Hematopoietic multipotent progenitor cell (in vitro differentiated cells): ENCODE results near the gene LRP1B. TPM values are rescaled to one million over a fixed set of nuclear protein-coding genes. Genes with fewer than 3 reads are reported as not detected.

ENCODE experiments used
- DNase-seq, 3 donors: peaks; one replicate each; pipeline ENCODE4 v3.0.0-alpha.2; 2011 to 2015; ENCODE audit warnings: low read depth in 2 of 3, low spot score in 2 of 3
- total RNA-seq: library from RNA; depleted of rRNA; stranded (reverse); fragments of >200 nt; gene quantifications from one replicate; pipeline ENCODE4 v1.2.3, GENCODE V29; 2012

The LRP1B gene
- total RNA-seq, 1 donor = under 0.01 TPM

DNA sequence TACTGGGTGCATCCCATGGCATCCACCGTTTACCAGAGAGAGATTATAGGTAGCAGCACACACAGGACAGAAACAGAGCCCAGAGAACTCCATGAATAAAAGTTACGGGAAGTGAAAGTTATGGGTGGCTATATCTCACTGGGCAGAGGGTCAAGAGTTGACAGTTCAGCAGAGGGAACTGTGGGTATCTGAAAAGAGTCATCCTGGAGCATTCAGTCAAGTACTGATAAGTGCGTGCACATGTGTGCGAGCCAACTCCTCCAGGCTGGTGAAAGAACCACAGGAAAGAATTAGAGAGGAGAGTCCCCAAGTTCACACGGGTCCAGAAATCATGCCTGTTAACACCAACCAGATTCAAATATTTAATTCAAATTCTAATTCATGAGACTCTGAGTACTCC lies 1588.2 kb downstream of the LRP1B start:
- DNase-seq = no peak

DNA sequence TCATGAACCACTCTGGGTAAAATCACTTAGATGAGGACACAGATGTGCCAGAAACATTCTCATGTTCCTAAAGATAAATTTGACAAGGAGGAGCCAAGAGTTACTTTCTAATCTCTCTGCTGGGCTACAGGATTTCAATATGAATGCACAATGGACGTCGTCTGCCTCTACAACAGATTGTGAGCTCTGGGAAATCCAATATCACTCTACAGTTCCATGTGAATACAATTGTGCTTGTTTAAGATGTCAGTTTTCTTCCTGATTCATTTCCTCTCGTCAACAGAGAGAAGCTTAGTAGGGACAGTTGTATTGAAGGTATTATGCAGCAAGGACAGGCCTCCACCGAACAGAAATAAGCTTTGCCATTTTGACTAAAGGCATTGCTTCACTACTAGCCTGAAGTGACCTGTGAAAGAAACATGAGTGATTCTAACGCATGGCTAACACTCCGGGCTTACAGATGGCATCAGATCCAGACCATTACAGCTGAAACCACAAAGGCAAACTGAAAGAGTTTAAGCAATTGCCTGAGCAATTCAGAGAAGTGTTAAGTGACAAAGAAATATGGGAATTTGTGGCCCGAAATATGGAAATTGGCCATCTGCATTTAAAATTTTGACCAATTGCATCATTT lies 1591.5 kb downstream of the LRP1B start:
- no peak for DNase-seq

GRCh38 chr2:140529706-140530105 lies 1601.1 kb downstream of the LRP1B start:
- no peak for DNase-seq

DNA sequence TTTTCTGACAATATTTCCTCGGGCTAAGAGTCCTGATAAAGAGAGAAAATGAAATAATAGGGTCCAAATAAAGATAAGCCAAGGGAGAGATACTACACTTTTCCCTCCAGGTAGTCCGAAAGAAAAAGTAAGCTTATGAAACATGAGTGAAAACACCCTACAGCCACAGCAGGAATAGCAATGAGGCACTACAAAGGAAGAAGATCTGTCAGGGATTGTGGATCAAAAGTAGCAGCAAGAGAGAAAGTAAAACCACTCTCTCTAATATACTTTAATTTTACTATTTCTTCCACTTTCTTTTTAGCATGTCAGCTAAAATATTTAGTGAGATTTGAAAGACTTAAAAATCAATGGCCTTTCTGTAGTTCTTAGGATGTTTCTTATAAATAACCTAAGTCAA lies 1601.8 kb downstream of the LRP1B start:
- DNase-seq = no peak

- no peak for DNase-seq
These were observed 1604.2 kb downstream of the LRP1B start for GRCh38 chr2:140526575-140526974.

DNA sequence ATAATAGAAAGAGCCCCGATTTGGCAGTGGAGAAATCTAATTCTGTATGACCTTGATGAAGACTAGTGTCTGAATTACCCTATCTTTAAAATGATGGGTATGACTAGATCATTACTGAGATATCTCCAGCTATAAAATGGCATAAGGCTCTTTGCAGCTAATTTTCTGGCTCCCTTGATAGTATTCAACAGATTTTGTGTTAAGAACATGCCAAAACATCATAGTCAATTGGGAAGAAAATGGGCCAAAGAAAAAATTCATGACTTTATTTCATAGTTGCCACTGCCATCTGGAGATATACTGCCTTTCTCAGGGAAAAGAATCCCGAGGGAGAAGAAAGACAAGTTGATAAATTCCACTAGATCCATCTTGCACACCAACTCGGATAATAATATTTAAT lies 1618.7 kb downstream of the LRP1B start:
- no peak for DNase-seq

GRCh38 chr2:140509765-140510164 lies 1621.1 kb downstream of the LRP1B start:
- no peak for DNase-seq

GRCh38 chr2:140508756-140509155 lies 1622.1 kb downstream of the LRP1B start:
- DNase-seq = no peak

DNA sequence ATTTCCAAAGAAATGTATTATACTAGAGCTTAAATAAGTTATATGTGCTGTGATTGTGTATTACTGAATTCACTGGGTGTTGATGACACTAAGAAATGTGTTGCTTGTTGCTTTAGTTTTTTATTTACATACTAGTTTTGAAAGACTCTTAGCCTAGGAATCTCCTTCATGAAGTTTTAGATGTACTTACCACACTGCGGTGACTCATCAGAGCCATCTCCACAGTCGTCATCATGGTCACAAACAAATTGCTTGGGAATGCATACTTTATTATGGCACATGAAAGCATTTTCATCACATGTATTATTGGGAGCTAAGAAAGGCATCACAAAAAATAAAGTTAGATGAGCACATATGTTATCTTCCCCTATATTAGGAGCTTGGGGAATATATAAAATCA lies 1624.2 kb downstream of the LRP1B start:
- DNase-seq = no peak

DNA sequence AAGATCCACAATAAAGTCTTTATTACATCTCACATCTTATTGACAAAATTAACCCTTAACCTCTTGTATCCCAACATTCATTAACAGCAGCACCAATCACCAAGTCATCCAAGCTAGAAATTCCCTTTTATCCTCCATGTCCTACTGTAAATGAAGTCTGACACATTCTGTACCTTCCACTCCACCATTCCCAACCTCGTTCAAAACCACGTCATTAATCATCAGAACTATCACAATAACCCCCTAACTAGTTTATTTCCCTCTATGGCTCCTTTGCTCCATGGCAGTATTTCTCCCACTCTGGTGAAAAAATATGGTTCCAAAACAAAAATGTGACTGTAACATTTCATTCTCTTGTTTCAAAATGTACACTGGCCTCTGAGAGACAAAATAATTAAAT lies 1626.2 kb downstream of the LRP1B start:
- DNase-seq = no peak

GRCh38 chr2:140502951-140503630 lies 1627.7 kb downstream of the LRP1B start:
- DNase-seq = no peak

- no peak for DNase-seq
These were observed 1632.5 kb downstream of the LRP1B start for GRCh38 chr2:140498360-140498759.

DNA sequence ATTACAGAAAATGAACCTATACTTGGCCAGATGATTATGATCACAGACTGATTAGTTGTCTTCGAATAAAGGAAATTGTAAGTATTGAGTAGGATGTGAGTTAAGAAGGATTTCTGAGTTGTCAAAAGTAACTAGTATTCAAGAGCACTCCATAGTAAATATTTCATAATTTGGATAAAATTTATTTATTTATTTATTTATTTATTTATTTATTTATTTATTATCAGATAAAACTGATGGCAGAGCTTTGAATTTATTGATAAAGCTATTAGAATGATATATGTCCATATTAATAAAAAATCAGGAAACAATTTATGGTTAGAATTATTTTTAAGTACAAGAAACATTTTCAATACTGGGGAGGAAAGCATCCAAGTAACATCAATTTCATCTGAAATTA lies 1634.1 kb downstream of the LRP1B start:
- DNase-seq = no peak

- no peak for DNase-seq
These were observed 1638.9 kb downstream of the LRP1B start for GRCh38 chr2:140491876-140492275.

GRCh38 chr2:140489193-140489592 lies 1641.6 kb downstream of the LRP1B start:
- no peak for DNase-seq

DNA sequence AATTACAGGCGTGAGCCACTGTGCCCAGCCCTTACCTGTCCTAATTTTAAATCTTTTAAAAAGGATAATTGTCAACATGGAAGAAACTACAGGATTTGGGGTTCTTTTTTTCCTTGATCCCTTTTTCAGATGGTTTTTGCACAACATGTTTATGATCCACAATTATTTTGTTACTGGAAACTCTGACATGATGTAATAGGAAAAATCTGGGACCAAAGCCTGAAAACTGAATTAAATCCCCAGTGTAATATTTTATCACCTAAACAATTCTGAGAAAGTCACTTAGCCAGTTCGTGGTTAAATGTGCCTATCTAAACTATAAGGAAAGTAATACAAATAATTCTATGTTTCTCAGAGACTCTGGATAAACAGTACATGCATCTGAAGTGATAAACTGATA lies 1649.7 kb downstream of the LRP1B start:
- no peak for DNase-seq

DNA sequence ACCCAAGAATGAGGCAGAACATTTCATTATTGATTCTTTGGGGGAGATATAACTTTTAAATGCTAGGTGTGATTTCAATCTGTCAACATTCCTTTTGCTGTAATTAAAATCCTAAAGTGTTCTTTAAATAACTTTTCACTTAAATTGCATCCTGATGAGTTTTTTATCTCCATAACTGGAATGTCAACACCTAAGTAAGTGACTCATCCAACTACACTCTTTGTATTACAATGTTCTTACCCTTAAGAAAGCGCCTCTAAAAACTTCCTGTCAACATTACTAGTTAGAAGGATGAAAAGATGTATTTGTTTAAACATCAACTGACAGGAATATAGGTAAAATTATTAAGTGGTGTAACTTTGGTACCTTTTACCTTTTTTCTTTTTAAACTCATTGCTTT lies 1657.0 kb downstream of the LRP1B start:
- DNase-seq = no peak

- DNase-seq = no peak
These were observed 1658.1 kb downstream of the LRP1B start for GRCh38 chr2:140472676-140473075.

DNA sequence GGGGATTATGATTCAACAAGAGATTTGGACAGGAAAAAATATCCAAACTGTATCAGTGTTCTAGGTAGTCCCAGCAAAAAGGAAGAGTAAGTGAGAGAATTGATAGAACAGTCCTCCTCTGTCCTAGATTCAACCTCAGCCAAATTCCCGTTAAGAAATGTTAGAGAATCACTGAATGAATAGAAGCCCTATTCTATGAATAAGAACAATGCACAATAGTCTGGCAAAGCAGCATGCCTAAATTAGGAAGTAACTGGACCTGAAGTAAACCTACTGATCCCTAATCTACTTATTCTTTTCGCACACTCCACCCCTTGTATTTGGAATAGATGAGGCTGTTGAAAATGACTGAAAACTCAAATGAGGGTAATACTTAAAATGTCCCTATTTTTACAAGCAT lies 1665.5 kb downstream of the LRP1B start:
- no peak for DNase-seq

DNA sequence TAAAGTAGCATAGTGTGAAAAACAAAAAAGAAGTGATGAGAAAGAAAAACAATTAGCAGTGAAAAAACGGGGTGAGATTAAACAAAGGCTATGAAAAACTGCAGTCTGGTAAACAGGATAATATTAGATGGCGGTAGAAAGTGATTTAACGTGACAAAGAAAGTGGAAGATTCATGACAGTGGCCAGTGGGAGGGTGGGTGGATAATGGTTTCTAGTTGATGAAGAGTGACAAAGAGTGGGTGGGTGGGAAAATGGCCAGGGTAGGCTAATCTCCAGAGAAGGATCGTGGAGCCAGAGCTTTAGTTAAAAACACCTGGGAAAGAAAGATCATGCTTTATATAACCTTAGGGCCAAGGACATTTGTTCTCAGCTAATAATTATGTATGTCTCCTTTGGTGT lies 1667.8 kb downstream of the LRP1B start:
- DNase-seq = no peak

- no peak for DNase-seq
These were observed 1673.3 kb downstream of the LRP1B start for GRCh38 chr2:140457483-140457882.

DNA sequence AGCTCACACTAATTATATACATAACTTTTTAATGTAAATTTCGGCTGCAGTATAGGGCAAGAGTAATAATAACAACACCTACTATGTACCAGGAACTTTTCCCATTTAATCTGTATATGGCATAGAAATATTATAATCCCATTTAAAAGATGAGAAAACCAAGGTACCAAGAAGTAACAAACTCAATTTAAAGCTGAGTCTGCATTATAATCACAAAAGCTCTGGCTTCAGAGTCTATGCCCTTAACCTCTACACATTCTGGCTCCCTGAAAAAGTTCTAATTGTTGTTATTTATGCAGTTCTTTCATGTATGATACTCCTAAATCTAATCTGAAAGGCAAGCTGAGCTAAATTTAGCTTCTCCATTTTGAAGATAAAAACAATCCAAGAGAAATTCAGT lies 1675.5 kb downstream of the LRP1B start:
- no peak for DNase-seq

DNA sequence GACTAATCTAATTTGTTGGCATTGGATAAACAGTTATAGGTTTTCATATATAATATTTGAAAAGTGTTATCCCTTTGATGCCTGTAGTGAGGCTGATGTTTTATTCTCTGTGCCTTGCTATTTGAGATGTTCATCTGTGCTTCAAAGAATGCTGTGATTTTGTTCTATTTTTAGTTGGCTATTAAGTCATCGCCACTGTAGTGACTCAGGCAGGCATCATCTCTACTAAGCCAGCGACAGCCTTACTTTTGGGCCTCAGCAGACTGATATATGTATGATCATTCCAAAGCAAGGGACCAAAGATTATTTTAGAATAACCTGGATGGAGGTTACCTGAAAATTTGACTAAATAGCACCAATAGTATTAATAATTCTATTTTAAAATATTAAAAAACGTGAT lies 1676.1 kb downstream of the LRP1B start:
- DNase-seq = no peak
